ENCODE measurements around the gene HSPA12A.

HSPA12A gene

GRCh38 chr10:116621934-116622655 is 120.3 kb downstream of the HSPA12A start:
- TF ChIP-seq CTCF (IDR thresholded peaks at IDR 0.05; ENCODE audit: low read depth, low read length): no peak
- DNase-seq (ENCODE audit: extremely low read depth, low read depth): no peak

- DNase-seq (ENCODE audit: extremely low read depth, low read depth): no peak
- no peak for TF ChIP-seq CTCF (IDR thresholded peaks at IDR 0.05; ENCODE audit: low read depth, low read length)
These were observed 120.9 kb downstream of the HSPA12A start for GRCh38 chr10:116621476-116621875.

All from AG09319 (cell line).